CD8-positive, alpha-beta memory T cell (primary cell): ENCODE results near the gene FZD1. TPM values are rescaled to one million over a fixed set of nuclear protein-coding genes. Genes with fewer than 3 reads are reported as not detected.

Experiments used
- CTCF ChIA-PET: fragments of 350-600 bp; sonication (Branson Sonifier 250); formaldehyde crosslinking; loops from one replicate; lab custom pipeline; 2021; ENCODE audit warnings: antibody characterized with exemption; lab: Charles Lee
- POLR2A ChIA-PET: fragments of 350-600 bp; sonication (Branson Sonifier 250); formaldehyde crosslinking; loops from one replicate; lab custom pipeline; 2021; ENCODE audit warnings: antibody characterized with exemption; lab: Charles Lee
- DNase-seq, 5 donors: peaks; one replicate each; pipeline versions ENCODE4 v3.0.0 to v3.0.0-alpha.2; 2020 to 2022; ENCODE audit warnings: mixed read lengths in 1 of 5
- H3K27ac ChIP-seq: one replicate; pipeline ENCODE4 v1.7.0; 2013; ENCODE audit warnings: low read depth, mild to moderate bottlenecking, low read length, moderate library complexity
- H3K27me3 ChIP-seq: 2 replicates; pipeline ENCODE4 v1.7.0; 2013; ENCODE audit warnings: low read length, mild to moderate bottlenecking; ENCODE audit not compliant: insufficient read depth, poor library complexity, severe bottlenecking
- H3K36me3 ChIP-seq: 2 replicates; pipeline ENCODE4 v1.7.0; 2013; ENCODE audit warnings: mild to moderate bottlenecking, low read length, moderate library complexity; ENCODE audit not compliant: insufficient read depth
- H3K4me1 ChIP-seq: 2 replicates; pipeline ENCODE4 v1.7.0; 2013; ENCODE audit warnings: mild to moderate bottlenecking, low read length, moderate library complexity; ENCODE audit not compliant: insufficient read depth
- H3K4me3 ChIP-seq: 2 replicates; pipeline ENCODE4 v1.7.0; 2013; ENCODE audit warnings: mild to moderate bottlenecking, low read length
- H3K9me3 ChIP-seq: 2 replicates; pipeline ENCODE4 v1.7.0; 2013; ENCODE audit warnings: mild to moderate bottlenecking, low read length
- H3K27ac Mint-ChIP-seq, 8 donors: one replicate each; pipeline ENCODE4 v1.8.0; 2020 to 2021; ENCODE audit warnings: mixed read lengths in 8 of 8, mild to moderate bottlenecking in 6 of 8, inconsistent platforms in 3 of 8, moderate library complexity in 3 of 8
- H3K27me3 Mint-ChIP-seq, 2 donors: one replicate each; pipeline ENCODE4 v1.8.0; 2020 to 2021; ENCODE audit warnings: mixed read lengths in 2 of 2, mild to moderate bottlenecking in 1 of 2, moderate library complexity in 1 of 2
- H3K36me3 Mint-ChIP-seq, 3 donors: one replicate each; pipeline ENCODE4 v1.8.0; 2020 to 2021; ENCODE audit warnings: mixed read lengths in 3 of 3, inconsistent platforms in 1 of 3, mild to moderate bottlenecking in 1 of 3
- H3K4me1 Mint-ChIP-seq, 3 donors: one replicate each; pipeline ENCODE4 v1.8.0; 2020 to 2021; ENCODE audit warnings: mixed read lengths in 3 of 3, inconsistent platforms in 1 of 3, mild to moderate bottlenecking in 1 of 3
- H3K4me3 Mint-ChIP-seq, 7 donors: one replicate each; pipeline ENCODE4 v1.8.0; 2020 to 2021; ENCODE audit warnings: mixed read lengths in 7 of 7, mild to moderate bottlenecking in 6 of 7, moderate library complexity in 4 of 7, inconsistent platforms in 2 of 7
- H3K9me3 Mint-ChIP-seq, 5 donors: one replicate each; pipeline ENCODE4 v1.8.0; 2020 to 2022; ENCODE audit warnings: mixed read lengths in 5 of 5, mild to moderate bottlenecking in 3 of 5, moderate library complexity in 2 of 5, inconsistent platforms in 1 of 5
- polyA plus RNA-seq: library from polyadenylated mRNA; unstranded; fragments of 300-500 nt; fragmentation: Illumina TruSeq; gene quantifications from one replicate; pipeline ENCODE4 v1.2.3, GENCODE V29; 2021
- total RNA-seq, 2 experiments: library from RNA; stranded (reverse); gene quantifications; one replicate each; pipeline ENCODE4 v1.2.3, GENCODE V29; 2021

The FZD1 gene
- total RNA-seq (under 1 TPM; 0.02 to 0.04 TPM), polyA plus RNA-seq (not detected)

DNA sequence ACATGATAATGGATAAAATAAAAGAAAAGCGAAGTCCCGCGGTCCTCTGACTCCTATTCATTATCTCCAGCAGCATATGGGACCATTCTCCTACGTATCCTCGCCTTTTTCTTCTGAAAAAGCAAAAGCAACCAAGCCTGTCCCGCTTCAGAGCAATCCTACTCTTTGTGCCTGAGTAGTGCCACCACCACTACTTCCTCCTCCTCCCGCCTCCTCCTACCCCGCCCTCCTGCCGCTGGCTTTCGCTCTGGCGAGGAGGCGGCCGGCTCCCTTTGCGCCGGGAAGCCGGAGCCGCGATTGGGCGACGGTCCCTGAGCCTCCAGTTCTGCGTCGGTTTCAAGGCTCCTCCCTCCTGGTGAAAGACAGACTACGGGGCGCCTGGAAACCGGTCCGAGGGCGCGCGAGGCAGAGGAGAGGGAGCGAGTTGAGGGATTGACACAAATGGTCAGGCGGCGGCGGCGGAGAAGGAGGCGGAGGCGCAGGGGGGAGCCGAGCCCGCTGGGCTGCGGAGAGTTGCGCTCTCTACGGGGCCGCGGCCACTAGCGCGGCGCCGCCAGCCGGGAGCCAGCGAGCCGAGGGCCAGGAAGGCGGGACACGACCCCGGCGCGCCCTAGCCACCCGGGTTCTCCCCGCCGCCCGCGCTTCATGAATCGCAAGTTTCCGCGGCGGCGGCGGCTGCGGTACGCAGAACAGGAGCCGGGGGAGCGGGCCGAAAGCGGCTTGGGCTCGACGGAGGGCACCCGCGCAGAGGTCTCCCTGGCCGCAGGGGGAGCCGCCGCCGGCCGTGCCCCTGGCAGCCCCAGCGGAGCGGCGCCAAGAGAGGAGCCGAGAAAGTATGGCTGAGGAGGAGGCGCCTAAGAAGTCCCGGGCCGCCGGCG lies at the start of gene FZD1:
Gene FZD1, plus strand, starts transcription at position 388 of the 878 bp plus-strand sequence. Its CDS starts 448 bp downstream, at position 836.
- peaks cover 0 to 12% (median 0%) of the 10 kb centered on the region in 5 donors for H3K9me3 Mint-ChIP-seq
- H3K27me3 Mint-ChIP-seq = peaks cover 18 to 59% of the 10 kb centered on the region in 2 donors
- Histone ChIP-seq H3K9me3 (no peaks in the 10 kb centered on the region), H3K36me3 (no peaks in the 10 kb centered on the region), H3K4me1 (no peaks in the 10 kb centered on the region), H3K4me3 (peak within 1 kb of the TSS; percentile 27), H3K27ac (peak within 1 kb of the TSS; percentile 24), H3K27me3 (peaks cover 10% of the 10 kb centered on the region)
- no peak within 1 kb of the TSS for H3K27ac Mint-ChIP-seq
- no peaks in the 10 kb centered on the region for H3K36me3 Mint-ChIP-seq
- CTCF ChIA-PET = no interaction called here
- H3K4me1 Mint-ChIP-seq = peaks cover 0 to 16% (median 5%) of the 10 kb centered on the region in 3 donors
- H3K4me3 Mint-ChIP-seq = peak within 1 kb of the TSS in 6 of 7 donors; percentile 24 to 66 (median 57)
- no peak for DNase-seq
- POLR2A ChIA-PET = no interaction called here

DNA sequence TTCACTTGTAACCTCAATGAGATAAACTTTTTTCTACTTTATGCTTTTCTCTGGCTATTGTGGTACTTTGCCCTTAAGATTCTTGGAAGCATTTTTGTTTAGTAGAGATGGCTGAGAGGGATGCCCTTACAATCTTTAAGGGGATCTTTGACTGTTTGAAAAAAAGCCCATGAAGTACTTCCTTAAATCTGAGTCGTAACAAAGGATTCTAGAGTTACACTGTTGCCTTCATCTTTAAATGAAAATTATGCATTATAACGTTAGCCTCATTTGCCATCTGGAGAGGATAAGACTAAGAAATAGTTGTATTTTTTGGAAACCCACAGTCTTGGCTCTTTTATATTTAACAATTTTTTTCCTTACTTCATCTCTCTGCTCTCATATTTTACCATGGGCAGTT lies 37.8 kb upstream of the FZD1 start:
- Histone ChIP-seq H3K27ac (no peak overlapping the region), H3K27me3 (no peaks in the 10 kb centered on the region), H3K9me3 (no peaks in the 10 kb centered on the region), H3K4me1 (no peaks in the 10 kb centered on the region), H3K36me3 (no peaks in the 10 kb centered on the region), H3K4me3 (no peak overlapping the region)
- ChIA-PET POLR2A (no interaction called here), CTCF (no interaction called here)
- H3K36me3 Mint-ChIP-seq = no peaks in the 10 kb centered on the region
- peaks cover 0 to 5% (median 0%) of the 10 kb centered on the region in 5 donors for H3K9me3 Mint-ChIP-seq
- H3K4me3 Mint-ChIP-seq = no peak overlapping the region
- H3K4me1 Mint-ChIP-seq = no peaks in the 10 kb centered on the region
- H3K27me3 Mint-ChIP-seq = peaks cover 0 to 1% of the 10 kb centered on the region in 2 donors
- no peak for DNase-seq
- no peak overlapping the region for H3K27ac Mint-ChIP-seq

DNA sequence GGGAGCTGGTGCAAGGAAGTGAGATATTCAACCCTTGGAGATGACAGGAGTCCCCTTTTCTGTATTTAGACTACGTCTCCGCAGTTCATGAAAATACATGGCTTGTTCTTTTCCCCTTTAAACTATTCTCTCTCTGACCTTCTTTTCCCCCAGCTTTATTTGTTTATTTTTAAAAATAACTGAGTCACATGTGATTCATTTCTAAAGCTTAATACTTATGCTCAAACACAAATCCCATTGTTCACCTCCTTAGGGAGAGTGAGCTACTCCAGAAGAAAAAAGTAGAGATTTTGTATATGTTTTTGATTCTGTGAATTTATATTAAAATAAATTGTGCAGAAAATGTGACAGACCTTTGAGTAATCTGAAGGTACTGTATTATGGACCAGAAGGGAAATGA lies 35.9 kb upstream of the FZD1 start:
- no peak for DNase-seq
- H3K4me1 ChIP-seq = no peaks in the 10 kb centered on the region
- H3K4me3 Mint-ChIP-seq = no peak overlapping the region
- H3K27me3 ChIP-seq = no peaks in the 10 kb centered on the region
- H3K9me3 Mint-ChIP-seq = peaks cover 0 to 8% (median 0%) of the 10 kb centered on the region in 5 donors
- H3K36me3 ChIP-seq = no peaks in the 10 kb centered on the region
- H3K27ac Mint-ChIP-seq = no peak overlapping the region
- no peaks in the 10 kb centered on the region for H3K9me3 ChIP-seq
- H3K27me3 Mint-ChIP-seq = peaks cover 0 to 1% of the 10 kb centered on the region in 2 donors
- H3K27ac ChIP-seq = no peak overlapping the region
- ChIA-PET POLR2A (no interaction called here), CTCF (no interaction called here)
- H3K36me3 Mint-ChIP-seq = no peaks in the 10 kb centered on the region
- H3K4me3 ChIP-seq = no peak overlapping the region
- no peaks in the 10 kb centered on the region for H3K4me1 Mint-ChIP-seq

DNA sequence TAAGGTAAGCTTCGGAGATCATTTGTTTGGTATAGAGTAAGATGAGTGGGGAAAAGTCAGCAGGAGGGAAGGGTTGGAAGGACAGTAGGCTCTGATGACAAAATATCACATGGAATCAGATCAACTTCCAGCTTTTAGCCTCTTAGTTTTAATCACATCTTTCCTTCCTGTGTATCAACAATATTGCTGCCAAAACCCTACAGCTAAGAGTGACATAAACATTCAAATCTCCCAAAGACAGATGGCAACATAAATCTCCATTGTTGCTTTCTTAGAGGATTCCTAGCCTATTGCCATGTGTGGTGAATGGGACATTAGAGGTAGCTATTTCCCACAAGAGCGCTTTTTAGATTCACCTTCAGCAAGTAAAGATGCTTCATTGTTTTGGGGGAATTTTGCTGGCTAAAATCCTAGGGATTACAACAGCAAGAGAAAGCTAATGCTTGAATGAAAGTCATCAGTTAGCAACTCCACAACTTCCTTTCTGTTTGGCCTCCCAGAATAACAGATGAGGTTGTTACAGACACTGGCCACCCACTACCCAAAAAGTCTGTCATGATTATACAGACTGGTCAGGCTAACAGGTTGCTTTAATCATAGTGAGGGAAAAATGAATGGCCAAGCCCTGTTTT lies 35.2 kb upstream of the FZD1 start:
- Mint-ChIP-seq H3K36me3 (no peaks in the 10 kb centered on the region), H3K27ac (no peak overlapping the region), H3K4me3 (no peak overlapping the region), H3K27me3 (peaks cover 0 to 1% of the 10 kb centered on the region in 2 donors), H3K4me1 (no peaks in the 10 kb centered on the region), H3K9me3 (peaks cover 0 to 8% (median 0%) of the 10 kb centered on the region in 5 donors)
- no peak overlapping the region for H3K27ac ChIP-seq
- no peaks in the 10 kb centered on the region for H3K27me3 ChIP-seq
- no peaks in the 10 kb centered on the region for H3K36me3 ChIP-seq
- no peak for DNase-seq
- no peaks in the 10 kb centered on the region for H3K9me3 ChIP-seq
- ChIA-PET CTCF (interaction anchor here (1.2 kb wide), 1 partner anchor 21 kb away, joined by 3 read pairs; no protein-coding TSS in a partner anchor), POLR2A (no interaction called here)
- no peak overlapping the region for H3K4me3 ChIP-seq
- H3K4me1 ChIP-seq = no peaks in the 10 kb centered on the region

DNA sequence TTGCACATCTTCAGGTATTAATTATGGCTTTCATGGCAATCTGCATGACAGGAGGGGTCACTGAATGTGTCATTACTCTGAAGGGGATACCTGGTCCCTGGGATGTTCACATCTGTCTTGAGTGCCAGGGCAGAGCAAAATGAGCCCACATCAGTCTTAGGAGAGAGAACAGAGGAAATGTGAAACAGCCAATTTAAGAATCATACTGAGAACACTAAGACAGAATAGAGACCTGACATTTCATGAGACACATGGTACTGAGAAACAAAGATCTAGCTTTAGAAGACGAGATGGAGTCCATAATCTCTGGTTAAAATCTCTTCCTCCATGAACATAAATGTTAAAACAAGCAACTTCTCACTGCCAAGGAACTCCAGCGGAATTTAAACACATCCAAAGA lies 34.1 kb upstream of the FZD1 start:
- H3K4me1 ChIP-seq = no peaks in the 10 kb centered on the region
- H3K9me3 Mint-ChIP-seq = peaks cover 0 to 4% (median 0%) of the 10 kb centered on the region in 5 donors
- no peak overlapping the region for H3K4me3 ChIP-seq
- H3K4me1 Mint-ChIP-seq = no peaks in the 10 kb centered on the region
- DNase-seq = no peak
- no peaks in the 10 kb centered on the region for H3K27me3 Mint-ChIP-seq
- ChIA-PET CTCF (no interaction called here), POLR2A (no interaction called here)
- H3K27me3 ChIP-seq = no peaks in the 10 kb centered on the region
- H3K9me3 ChIP-seq = no peaks in the 10 kb centered on the region
- no peaks in the 10 kb centered on the region for H3K36me3 Mint-ChIP-seq
- H3K27ac ChIP-seq = no peak overlapping the region
- H3K27ac Mint-ChIP-seq = no peak overlapping the region
- no peaks in the 10 kb centered on the region for H3K36me3 ChIP-seq
- H3K4me3 Mint-ChIP-seq = no peak overlapping the region

DNA sequence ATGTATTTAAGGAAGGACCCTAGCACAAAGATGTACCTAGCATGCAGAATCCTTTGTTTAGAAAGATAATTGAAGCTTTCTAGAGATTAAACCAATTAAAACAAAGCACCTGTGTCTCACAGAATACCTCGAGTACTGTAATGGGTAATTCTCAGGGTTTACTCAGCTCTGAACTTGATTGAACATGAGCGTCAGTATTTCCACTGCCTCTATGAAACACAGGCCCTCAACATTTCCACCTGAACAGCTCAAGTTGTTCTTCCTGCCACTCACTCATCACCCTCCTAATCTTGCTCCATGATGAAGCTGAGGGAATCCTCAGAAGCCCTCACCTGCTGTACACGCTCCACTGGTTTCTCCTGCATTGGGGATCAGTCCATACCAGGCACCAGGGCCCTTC lies 33.7 kb upstream of the FZD1 start:
- H3K4me1 Mint-ChIP-seq = no peaks in the 10 kb centered on the region
- no peak overlapping the region for H3K4me3 Mint-ChIP-seq
- no peaks in the 10 kb centered on the region for H3K36me3 ChIP-seq
- no peak overlapping the region for H3K27ac Mint-ChIP-seq
- H3K9me3 ChIP-seq = no peaks in the 10 kb centered on the region
- no peak overlapping the region for H3K27ac ChIP-seq
- no peak overlapping the region for H3K4me3 ChIP-seq
- DNase-seq = no peak
- H3K36me3 Mint-ChIP-seq = no peaks in the 10 kb centered on the region
- CTCF ChIA-PET = no interaction called here
- H3K9me3 Mint-ChIP-seq = peaks cover 0 to 4% (median 0%) of the 10 kb centered on the region in 5 donors
- no peaks in the 10 kb centered on the region for H3K27me3 Mint-ChIP-seq
- POLR2A ChIA-PET = no interaction called here
- no peaks in the 10 kb centered on the region for H3K4me1 ChIP-seq
- no peaks in the 10 kb centered on the region for H3K27me3 ChIP-seq

DNA sequence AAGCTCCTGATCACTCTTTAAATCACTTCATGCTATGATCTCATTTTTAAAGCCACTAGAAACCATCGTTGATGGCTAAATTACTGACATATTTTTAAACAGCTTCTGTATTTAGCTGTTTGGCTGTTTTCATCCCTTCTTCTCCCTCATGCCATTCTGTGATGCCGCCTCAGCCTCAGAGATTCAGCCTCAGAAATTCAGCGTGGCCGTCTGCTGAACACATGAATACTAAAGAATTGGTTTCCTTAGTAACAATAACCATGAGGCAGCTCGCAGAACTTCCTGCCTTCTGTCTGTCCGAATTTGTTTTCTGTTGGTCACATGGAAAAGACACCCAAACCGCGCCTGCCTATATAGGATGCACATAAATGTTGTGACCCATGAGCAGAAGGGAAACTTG lies 31.0 kb upstream of the FZD1 start:
- Histone ChIP-seq H3K36me3 (no peaks in the 10 kb centered on the region), H3K9me3 (no peaks in the 10 kb centered on the region), H3K27ac (no peak overlapping the region), H3K4me3 (no peak overlapping the region), H3K4me1 (no peaks in the 10 kb centered on the region), H3K27me3 (no peaks in the 10 kb centered on the region)
- no peak overlapping the region for H3K4me3 Mint-ChIP-seq
- no peak overlapping the region for H3K27ac Mint-ChIP-seq
- H3K9me3 Mint-ChIP-seq = peaks cover 0 to 4% (median 0%) of the 10 kb centered on the region in 5 donors
- no peaks in the 10 kb centered on the region for H3K27me3 Mint-ChIP-seq
- H3K4me1 Mint-ChIP-seq = no peaks in the 10 kb centered on the region
- ChIA-PET POLR2A (no interaction called here), CTCF (interaction anchor here (1.7 kb wide), 1 partner anchor 9 kb away, joined by 3 read pairs; no protein-coding TSS in a partner anchor)
- DNase-seq = no peak
- H3K36me3 Mint-ChIP-seq = no peaks in the 10 kb centered on the region

DNA sequence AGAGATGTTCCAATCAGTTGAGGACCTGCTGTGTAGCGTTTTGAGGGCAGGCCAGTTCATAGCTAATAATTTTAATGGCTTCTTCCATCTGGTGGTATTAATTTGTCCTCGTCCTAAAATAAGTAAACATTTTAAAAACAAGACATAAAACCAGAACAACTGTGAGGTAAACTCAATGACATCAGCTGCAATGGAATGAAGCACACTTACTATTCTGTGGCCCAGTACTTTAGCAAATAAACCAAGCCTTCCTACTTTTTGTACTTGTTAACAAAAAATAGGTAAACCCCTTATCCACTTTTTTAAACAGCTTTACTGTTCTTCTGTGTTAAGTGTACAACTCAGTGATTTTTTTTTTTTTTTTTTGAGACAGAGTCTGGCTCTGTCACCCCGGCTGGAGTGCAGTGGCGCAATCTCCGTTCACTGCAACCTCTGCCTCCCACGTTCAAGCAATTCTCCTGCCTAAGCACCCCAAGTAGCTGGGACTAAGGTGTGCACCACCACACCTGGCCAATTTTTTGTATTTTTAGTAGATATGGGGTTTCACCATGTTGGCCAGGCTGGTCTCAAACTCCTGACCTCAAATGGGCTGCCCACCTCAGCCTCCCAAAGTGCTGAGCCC lies 28.9 kb upstream of the FZD1 start:
- Histone ChIP-seq H3K4me3 (no peak overlapping the region), H3K4me1 (no peaks in the 10 kb centered on the region), H3K27ac (no peak overlapping the region), H3K36me3 (no peaks in the 10 kb centered on the region), H3K9me3 (no peaks in the 10 kb centered on the region), H3K27me3 (no peaks in the 10 kb centered on the region)
- Mint-ChIP-seq H3K36me3 (no peaks in the 10 kb centered on the region), H3K27me3 (no peaks in the 10 kb centered on the region), H3K9me3 (peaks cover 0 to 8% (median 0%) of the 10 kb centered on the region in 5 donors), H3K4me1 (no peaks in the 10 kb centered on the region), H3K4me3 (no peak overlapping the region), H3K27ac (no peak overlapping the region)
- POLR2A ChIA-PET = no interaction called here
- no peak for DNase-seq
- CTCF ChIA-PET = no interaction called here
